Measurements from ENCODE around the gene TOMM34.

TOMM34 gene

GRCh38 chr20:44962483-44962882 lies 2.3 kb upstream of the TOMM34 start:
- DNase-seq, result no peak

- peak; percentile 17 for DNase-seq
These were observed 1.7 kb upstream of the TOMM34 start for GRCh38 chr20:44961870-44962267.

- DNase-seq, result peak; percentile 21
These were observed 1.0 kb upstream of the TOMM34 start for GRCh38 chr20:44961011-44961869.

GRCh38 chr20:44959638-44960102 lies 527 bp downstream of the TOMM34 start:
- peak; percentile 44 for DNase-seq

GRCh38 chr20:44959082-44959637 lies 1.0 kb downstream of the TOMM34 start:
- DNase-seq, result no peak

- no peak for DNase-seq
These were observed 1.9 kb downstream of the TOMM34 start for GRCh38 chr20:44958276-44958675.

GRCh38 chr20:44956410-44956809 lies 3.8 kb downstream of the TOMM34 start:
- no peak for DNase-seq

- DNase-seq, result no peak
These were observed 4.9 kb downstream of the TOMM34 start for GRCh38 chr20:44955270-44955669.

- DNase-seq, result no peak
These were observed 6.0 kb downstream of the TOMM34 start for GRCh38 chr20:44954211-44954610.

- DNase-seq, result no peak
These were observed 7.5 kb downstream of the TOMM34 start for GRCh38 chr20:44952731-44953130.

- DNase-seq, result no peak
These were observed 9.8 kb downstream of the TOMM34 start for GRCh38 chr20:44950368-44950767.

- DNase-seq, result no peak
These were observed 11.7 kb downstream of the TOMM34 start for GRCh38 chr20:44948513-44948912.

GRCh38 chr20:44948107-44948506 lies 12.1 kb downstream of the TOMM34 start:
- DNase-seq, result no peak

GRCh38 chr20:44946271-44946852 lies 13.8 kb downstream of the TOMM34 start:
- DNase-seq, result no peak

- DNase-seq, result no peak
These were observed 14.9 kb downstream of the TOMM34 start for GRCh38 chr20:44945261-44945660.

- DNase-seq, result no peak
These were observed 16.4 kb downstream of the TOMM34 start for GRCh38 chr20:44943828-44944227.

GRCh38 chr20:44942264-44942973 lies 17.8 kb downstream of the TOMM34 start:
- no peak for DNase-seq

- DNase-seq, result no peak
These were observed 19.0 kb downstream of the TOMM34 start for GRCh38 chr20:44941120-44941691.

GRCh38 chr20:44938637-44939036 lies 21.6 kb downstream of the TOMM34 start:
- no peak for DNase-seq

- DNase-seq, result no peak
These were observed 23.7 kb downstream of the TOMM34 start for GRCh38 chr20:44936510-44936909.

GRCh38 chr20:44932916-44933315 lies 27.3 kb downstream of the TOMM34 start:
- DNase-seq, result no peak

- no peak for DNase-seq
These were observed 28.3 kb downstream of the TOMM34 start for GRCh38 chr20:44931911-44932310.

All from fibroblast of skin of scalp (primary cell).